HEK293 (cell line): Measurements from ENCODE around the gene PAQR5.
A peak's percentile ranks its signal among the peaks of the same experiment; 100 is the strongest.

Experiments used
- PRDM4 ChIP-seq: fragments of 450-650 bp; formaldehyde crosslinking; IDR thresholded peaks from 2 replicates; pipeline ENCODE4 v1.5.1; 2017; ENCODE audit warnings: missing biosample characterization, missing genetic modification characterization
- REST ChIP-seq: fragments of 450-650 bp; formaldehyde crosslinking; IDR thresholded peaks from 2 replicates; pipeline ENCODE4 v1.5.1; 2016; ENCODE audit warnings: missing biosample characterization, missing genetic modification characterization
- ZBTB17 ChIP-seq: fragments of 450-650 bp; formaldehyde crosslinking; IDR thresholded peaks from 2 replicates; pipeline ENCODE4 v1.5.1; 2016; ENCODE audit warnings: missing biosample characterization, missing genetic modification characterization
- ZBTB48 ChIP-seq: fragments of 450-650 bp; formaldehyde crosslinking; IDR thresholded peaks from 2 replicates; pipeline ENCODE4 v1.5.1; 2016; ENCODE audit warnings: missing biosample characterization, missing genetic modification characterization
- ZFHX2 ChIP-seq: fragments of 450-650 bp; formaldehyde crosslinking; conservative IDR thresholded peaks from 2 replicates; pipeline ENCODE4 v1.5.1; 2016; ENCODE audit warnings: missing biosample characterization, missing genetic modification characterization
- ZFP37 ChIP-seq: fragments of 450-650 bp; formaldehyde crosslinking; IDR thresholded peaks from 2 replicates; pipeline ENCODE4 v1.5.1; 2016; ENCODE audit warnings: missing biosample characterization, missing genetic modification characterization
- ZFP69B ChIP-seq: fragments of 450-650 bp; formaldehyde crosslinking; IDR thresholded peaks from 2 replicates; pipeline ENCODE4 v1.5.1; 2016; ENCODE audit warnings: missing biosample characterization, missing genetic modification characterization
- ZNF138 ChIP-seq: fragments of 450-650 bp; formaldehyde crosslinking; IDR thresholded peaks from 2 replicates; pipeline ENCODE4 v1.5.1; 2016; ENCODE audit warnings: missing biosample characterization, missing genetic modification characterization, borderline replicate concordance
- ZNF16 ChIP-seq: fragments of 450-650 bp; formaldehyde crosslinking; IDR thresholded peaks from 2 replicates; pipeline ENCODE4 v1.5.1; 2016; ENCODE audit warnings: low read depth, missing biosample characterization, missing genetic modification characterization
- ZNF175 ChIP-seq: fragments of 450-650 bp; formaldehyde crosslinking; IDR thresholded peaks from 2 replicates; pipeline ENCODE4 v1.5.1; 2016; ENCODE audit warnings: missing biosample characterization, missing genetic modification characterization
- ZNF18 ChIP-seq: fragments of 450-650 bp; formaldehyde crosslinking; IDR thresholded peaks from 2 replicates; pipeline ENCODE4 v1.5.1; 2016; ENCODE audit warnings: missing biosample characterization, missing genetic modification characterization
- ZNF184 ChIP-seq: fragments of 450-650 bp; IDR thresholded peaks from 2 replicates; pipeline ENCODE4 v1.5.1; 2018; ENCODE audit warnings: missing biosample characterization, mild to moderate bottlenecking, missing genetic modification characterization
- ZNF2 ChIP-seq: fragments of 450-650 bp; formaldehyde crosslinking; IDR thresholded peaks from 2 replicates; pipeline ENCODE4 v1.5.1; 2016; ENCODE audit warnings: missing biosample characterization, missing genetic modification characterization
- ZNF221 ChIP-seq: fragments of 450-650 bp; formaldehyde crosslinking; IDR thresholded peaks from 2 replicates; pipeline ENCODE4 v1.5.1; 2017; ENCODE audit warnings: missing biosample characterization, missing genetic modification characterization, borderline replicate concordance
- ZNF280C ChIP-seq: fragments of 450-650 bp; formaldehyde crosslinking; IDR thresholded peaks from 2 replicates; pipeline ENCODE4 v1.5.1; 2016; ENCODE audit warnings: missing biosample characterization, missing genetic modification characterization
- ZNF366 ChIP-seq: fragments of 450-650 bp; formaldehyde crosslinking; conservative IDR thresholded peaks from 2 replicates; pipeline ENCODE4 v1.5.1; 2016; ENCODE audit warnings: missing biosample characterization, missing genetic modification characterization
- ZNF391 ChIP-seq: fragments of 450-650 bp; formaldehyde crosslinking; IDR thresholded peaks from 2 replicates; pipeline ENCODE4 v1.5.1; 2016; ENCODE audit warnings: low read depth, missing biosample characterization, missing genetic modification characterization, borderline replicate concordance
- ZNF398 ChIP-seq: fragments of 450-650 bp; formaldehyde crosslinking; IDR thresholded peaks from 2 replicates; pipeline ENCODE4 v1.5.1; 2017; ENCODE audit warnings: missing biosample characterization, missing genetic modification characterization
- ZNF513 ChIP-seq: fragments of 450-650 bp; IDR thresholded peaks from 2 replicates; pipeline ENCODE4 v1.5.1; 2018; ENCODE audit warnings: missing biosample characterization, missing genetic modification characterization
- ZNF529 ChIP-seq: fragments of 450-650 bp; formaldehyde crosslinking; IDR thresholded peaks from 2 replicates; pipeline ENCODE4 v1.5.1; 2017; ENCODE audit warnings: missing genetic modification characterization, missing biosample characterization; ENCODE audit not compliant: insufficient replicate concordance
- ZNF600 ChIP-seq: fragments of 450-650 bp; formaldehyde crosslinking; IDR thresholded peaks from 2 replicates; pipeline ENCODE4 v1.5.1; 2016; ENCODE audit warnings: missing biosample characterization, missing genetic modification characterization
- ZNF626 ChIP-seq: fragments of 450-650 bp; sonication (Bioruptor Pico); formaldehyde crosslinking; IDR thresholded peaks from 2 replicates; pipeline ENCODE4 v1.5.1; 2018; ENCODE audit warnings: missing biosample characterization, missing genetic modification characterization, inconsistent platforms
- ZNF677 ChIP-seq: fragments of 450-650 bp; IDR thresholded peaks from 2 replicates; pipeline ENCODE4 v1.5.0; 2018; ENCODE audit warnings: missing biosample characterization, mild to moderate bottlenecking, missing genetic modification characterization, moderate library complexity
- ZNF701 ChIP-seq: fragments of 450-650 bp; formaldehyde crosslinking; IDR thresholded peaks from 2 replicates; pipeline ENCODE4 v1.5.1; 2016; ENCODE audit warnings: missing biosample characterization, missing genetic modification characterization
- ZNF707 ChIP-seq: fragments of 450-650 bp; formaldehyde crosslinking; IDR thresholded peaks from 2 replicates; pipeline ENCODE4 v1.5.1; 2016; ENCODE audit warnings: missing biosample characterization, missing genetic modification characterization
- ZNF830 ChIP-seq: fragments of 450-650 bp; IDR thresholded peaks from 2 replicates; pipeline ENCODE4 v1.5.0; 2018; ENCODE audit warnings: missing biosample characterization, missing genetic modification characterization, low read depth, mild to moderate bottlenecking, moderate library complexity
- ZSCAN30 ChIP-seq: fragments of 450-650 bp; IDR thresholded peaks from 2 replicates; pipeline ENCODE4 v1.5.1; 2018; ENCODE audit warnings: missing biosample characterization, mild to moderate bottlenecking, missing genetic modification characterization, moderate library complexity

The PAQR5 gene

GRCh38 chr15:69451951-69452691 lies 153.4 kb downstream of the PAQR5 start (continued):
- no peak for TF ChIP-seq ZFP69B (tag by site-specific recombination)
- no peak for TF ChIP-seq ZFHX2
- TF ChIP-seq PRDM4 (tag by site-specific recombination) = no peak
- no peak for TF ChIP-seq ZNF707
- TF ChIP-seq ZNF398 (tag by site-specific recombination) = no peak
- no peak for TF ChIP-seq ZNF626 (tag by site-specific recombination)
- no peak for TF ChIP-seq ZNF701 (tag by site-specific recombination)
- TF ChIP-seq ZNF391 (tag by site-specific recombination) = no peak
- 0 out of 2 replicates have a peak, but pooled peaks have one; percentile 15 for TF ChIP-seq ZNF2 (tag by site-specific recombination)
- no peak for TF ChIP-seq ZNF175 (tag by site-specific recombination)
- 0 out of 2 replicates have a peak, but pooled peaks have one; percentile 4 for TF ChIP-seq ZNF366 (tag by site-specific recombination)
- TF ChIP-seq ZNF830 (tag by site-specific recombination) = no peak
- TF ChIP-seq ZSCAN30 (tag by site-specific recombination) = no peak
- no peak for TF ChIP-seq ZBTB48 (tag by site-specific recombination)
- TF ChIP-seq ZNF677 (tag by site-specific recombination) = no peak
- no peak for TF ChIP-seq ZNF221
- TF ChIP-seq ZNF18 (tag by site-specific recombination) = no peak
- TF ChIP-seq ZNF138 (tag by site-specific recombination) = no peak
- TF ChIP-seq REST (tag by site-specific recombination) = no peak
- no peak for TF ChIP-seq ZNF280C (tag by site-specific recombination)
- TF ChIP-seq ZNF184 = no peak
- no peak for TF ChIP-seq ZBTB17
- TF ChIP-seq ZNF16 (tag by site-specific recombination) = no peak
- peak; percentile 38; the same call in 1 of the 2 replicates for TF ChIP-seq ZNF600 (tag by site-specific recombination)
- TF ChIP-seq ZFP37 = no peak
- TF ChIP-seq ZNF529 (tag by site-specific recombination) = no peak
- TF ChIP-seq ZNF513 (tag by site-specific recombination) = no peak; the same call in 1 of the 2 replicates
